ENCODE results near the gene RIBC1. TPM values are rescaled to one million over a fixed set of nuclear protein-coding genes. Genes with fewer than 3 reads are reported as not detected.
A peak's percentile ranks its signal among the peaks of the same experiment; 100 is the strongest.

Gene RIBC1
- total RNA-seq, result 1 to 10 TPM; 1.9 to 2.0 TPM
- polyA plus RNA-seq, result under 1 TPM in 2 of 3 donors, not detected in 1; 0.42 to 0.43 TPM
- 1.1 to 4.4 (median 2.4) reads per million in 6 experiments for total RNA-seq

DNA sequence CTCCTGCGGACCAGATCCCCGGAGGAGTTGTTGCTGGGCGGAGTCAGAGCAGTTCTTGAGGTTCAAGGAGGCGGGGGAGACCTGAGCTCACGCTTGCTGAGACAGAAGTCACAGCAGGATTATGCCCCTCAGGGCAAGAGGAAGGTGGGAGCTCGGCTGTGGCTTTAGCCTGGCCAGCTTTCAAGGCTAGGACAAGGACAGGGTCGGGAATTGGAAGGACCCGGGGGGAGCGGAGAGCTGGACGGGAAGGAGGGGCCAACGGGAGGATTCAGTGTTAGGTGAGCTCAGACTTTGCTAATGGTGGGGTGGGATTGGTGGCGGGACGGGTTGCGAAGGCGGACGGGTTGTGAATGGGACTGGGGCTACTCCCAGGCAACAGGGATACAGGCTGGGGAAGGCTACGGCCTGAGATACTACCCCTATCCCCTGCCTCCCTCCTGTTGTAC is at the start of gene RIBC1:
Gene RIBC1, plus strand, starts transcription at position 13 of the 446 bp plus-strand sequence. CDS start 3,404 bp downstream, outside the sequence.
- Mint-ChIP-seq H3K9me3 (no peaks in the 10 kb centered on the region), H3K4me1 (peaks cover 9 to 32% (median 29%) of the 10 kb centered on the region in 4 donors), H3K36me3 (peaks cover 0 to 10% (median 0%) of the 10 kb centered on the region in 3 donors), H3K4me3 (peak within 1 kb of the TSS; percentile 87 to 98 (median 94)), H3K27me3 (no peaks in the 10 kb centered on the region), H3K27ac (peak within 1 kb of the TSS; percentile 88 to 100 (median 99))
- POLR2A ChIA-PET, result interaction anchor here (0.6 to 1.8 kb wide), 10 partner anchors 9 to 760 kb away, joined by 3 to 13 read pairs (median 4); partner anchors contain the start of genes HSD17B10, KDM5C and PHF8
- no peak for DNase-seq
- ATAC-seq, result no peak

DNA sequence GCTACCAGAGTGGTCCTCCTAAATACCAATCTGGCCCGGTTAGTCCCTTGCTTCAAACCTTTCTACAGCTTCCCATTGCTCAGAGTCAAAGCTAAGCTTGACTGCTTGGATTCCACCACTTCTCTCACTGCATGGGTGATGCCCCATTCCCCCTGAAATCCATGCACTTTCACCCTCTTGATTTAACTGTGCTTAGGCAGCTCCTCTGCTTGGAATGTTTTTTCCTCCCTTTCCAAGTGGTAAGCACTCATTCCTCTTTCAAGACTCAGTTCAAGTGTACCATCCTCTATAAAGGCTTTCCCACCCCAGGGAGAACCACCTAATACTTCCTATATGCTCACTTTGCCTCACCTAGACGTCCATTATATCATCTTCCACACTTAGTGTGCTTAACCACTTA is 49.4 kb upstream of the RIBC1 start:
- no peak for DNase-seq
- POLR2A ChIA-PET, result no interaction called here
- ATAC-seq, result no peak
- Mint-ChIP-seq H3K4me3 (no peak overlapping the region), H3K4me1 (peaks cover 0 to 7% (median 3%) of the 10 kb centered on the region in 4 donors), H3K27me3 (no peaks in the 10 kb centered on the region), H3K36me3 (peaks cover 0 to 6% (median 2%) of the 10 kb centered on the region in 3 donors), H3K9me3 (peaks cover 0 to 3% (median 0%) of the 10 kb centered on the region in 9 donors), H3K27ac (peak overlapping the region in 1 of 10 donors; percentile 52)

GRCh38 chrX:53374222-53374820 is 48.4 kb upstream of the RIBC1 start:
- ATAC-seq (no peak), DNase-seq (no peak)
- POLR2A ChIA-PET, result no interaction called here
- H3K36me3 Mint-ChIP-seq, result peaks cover 0 to 7% (median 6%) of the 10 kb centered on the region in 3 donors
- peaks cover 0 to 7% (median 3%) of the 10 kb centered on the region in 4 donors for H3K4me1 Mint-ChIP-seq
- no peak overlapping the region for H3K4me3 Mint-ChIP-seq
- H3K9me3 Mint-ChIP-seq, result peaks cover 0 to 3% (median 0%) of the 10 kb centered on the region in 9 donors
- H3K27ac Mint-ChIP-seq, result peak overlapping the region in 4 of 10 donors; percentile 12 to 65 (median 42)
- no peaks in the 10 kb centered on the region for H3K27me3 Mint-ChIP-seq

- Mint-ChIP-seq H3K27ac (peak overlapping the region in 2 of 10 donors; percentile 2 to 12), H3K27me3 (no peaks in the 10 kb centered on the region), H3K4me1 (peaks cover 0 to 7% (median 3%) of the 10 kb centered on the region in 4 donors), H3K9me3 (peaks cover 0 to 3% (median 0%) of the 10 kb centered on the region in 9 donors), H3K36me3 (peaks cover 0 to 13% (median 5%) of the 10 kb centered on the region in 3 donors), H3K4me3 (no peak overlapping the region)
- DNase-seq (no peak), ATAC-seq (no peak)
- POLR2A ChIA-PET, result no interaction called here
Measured at GRCh38 chrX:53374923-53375322, 47.8 kb upstream of the RIBC1 start.

GRCh38 chrX:53376888-53377287 is 45.8 kb upstream of the RIBC1 start:
- no peaks in the 10 kb centered on the region for H3K9me3 Mint-ChIP-seq
- ATAC-seq (no peak), DNase-seq (no peak)
- H3K36me3 Mint-ChIP-seq, result peaks cover 3 to 29% (median 5%) of the 10 kb centered on the region in 3 donors
- H3K4me1 Mint-ChIP-seq, result peaks cover 0 to 7% (median 3%) of the 10 kb centered on the region in 4 donors
- no peaks in the 10 kb centered on the region for H3K27me3 Mint-ChIP-seq
- POLR2A ChIA-PET, result no interaction called here
- H3K27ac Mint-ChIP-seq, result peak overlapping the region in 2 of 10 donors; percentile 32 to 65
- H3K4me3 Mint-ChIP-seq, result no peak overlapping the region

DNA sequence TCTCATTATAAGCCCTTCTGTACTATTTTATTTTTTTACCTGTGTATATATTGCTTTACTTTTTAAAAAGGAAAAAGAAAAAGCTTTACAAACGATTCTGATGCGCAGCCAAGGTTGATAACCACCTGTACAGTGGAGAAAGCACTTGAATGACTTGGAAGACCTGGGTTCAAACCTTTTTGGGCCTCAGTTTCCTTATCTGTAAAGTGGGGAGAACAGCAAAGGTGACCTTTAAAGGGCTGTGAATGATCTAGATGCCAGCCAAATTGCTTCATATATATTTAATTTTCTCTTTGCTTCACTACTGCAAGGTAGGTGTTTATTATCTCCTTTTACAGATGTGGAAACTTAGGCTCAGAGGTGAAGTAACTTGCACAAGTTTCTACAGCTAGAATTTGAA is 45.2 kb upstream of the RIBC1 start:
- Mint-ChIP-seq H3K27me3 (no peaks in the 10 kb centered on the region), H3K9me3 (no peaks in the 10 kb centered on the region), H3K27ac (no peak overlapping the region), H3K4me3 (no peak overlapping the region), H3K36me3 (peaks cover 3 to 34% (median 5%) of the 10 kb centered on the region in 3 donors), H3K4me1 (peaks cover 0 to 7% (median 3%) of the 10 kb centered on the region in 4 donors)
- DNase-seq, result no peak
- POLR2A ChIA-PET, result no interaction called here
- ATAC-seq, result no peak

GRCh38 chrX:53379008-53379710 is 43.5 kb upstream of the RIBC1 start:
- peak overlapping the region in 1 of 10 donors; percentile 54 for H3K27ac Mint-ChIP-seq
- no peaks in the 10 kb centered on the region for H3K27me3 Mint-ChIP-seq
- ATAC-seq (no peak), DNase-seq (no peak)
- no peak overlapping the region for H3K4me3 Mint-ChIP-seq
- peaks cover 3 to 44% (median 5%) of the 10 kb centered on the region in 3 donors for H3K36me3 Mint-ChIP-seq
- peaks cover 0 to 5% (median 2%) of the 10 kb centered on the region in 4 donors for H3K4me1 Mint-ChIP-seq
- POLR2A ChIA-PET, result no interaction called here
- H3K9me3 Mint-ChIP-seq, result no peaks in the 10 kb centered on the region

- no peak overlapping the region for H3K4me3 Mint-ChIP-seq
- H3K27ac Mint-ChIP-seq, result peak overlapping the region in 3 of 10 donors; percentile 28 to 54 (median 52)
- ATAC-seq (no peak), DNase-seq (no peak)
- no peaks in the 10 kb centered on the region for H3K4me1 Mint-ChIP-seq
- no peaks in the 10 kb centered on the region for H3K9me3 Mint-ChIP-seq
- POLR2A ChIA-PET, result no interaction called here
- H3K36me3 Mint-ChIP-seq, result peaks cover 3 to 50% (median 5%) of the 10 kb centered on the region in 3 donors
- H3K27me3 Mint-ChIP-seq, result no peaks in the 10 kb centered on the region
Measured at GRCh38 chrX:53379747-53380146, 42.9 kb upstream of the RIBC1 start.

DNA sequence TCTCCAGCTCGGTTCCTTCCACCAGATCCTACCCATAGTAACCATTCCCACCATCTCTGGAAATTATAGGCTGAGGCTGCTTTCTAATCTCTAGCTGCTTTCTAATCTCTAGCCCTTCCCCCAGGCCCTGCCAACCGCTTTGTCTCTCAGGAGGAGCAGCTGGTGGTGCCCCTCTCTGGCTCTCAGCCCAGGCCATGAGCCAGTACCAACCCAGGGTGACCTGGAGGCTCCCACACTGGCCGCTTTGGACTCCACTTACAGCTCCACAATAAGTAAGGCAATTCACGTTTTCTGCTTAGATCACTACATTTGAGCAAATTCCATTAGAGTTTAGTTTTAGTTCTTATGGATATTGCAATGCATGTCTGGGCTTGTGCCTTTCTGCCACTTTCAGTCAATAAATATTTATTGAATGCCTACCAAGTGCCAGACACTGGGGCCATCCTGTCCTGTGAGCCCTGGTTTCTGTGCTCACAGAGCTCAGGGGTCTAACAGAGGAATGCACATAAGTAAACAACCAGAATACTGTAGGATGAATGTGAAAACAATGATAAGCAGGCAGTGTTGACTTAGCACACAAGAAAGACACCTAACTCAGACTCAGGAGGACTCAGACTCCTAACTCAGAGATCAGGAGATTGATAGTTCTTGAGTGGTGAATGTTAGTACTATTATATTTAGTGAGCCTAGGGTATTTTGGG is 39.1 kb upstream of the RIBC1 start:
- DNase-seq, result no peak
- Mint-ChIP-seq H3K36me3 (peaks cover 3 to 71% (median 5%) of the 10 kb centered on the region in 3 donors), H3K9me3 (no peaks in the 10 kb centered on the region), H3K27ac (no peak overlapping the region), H3K4me1 (peaks cover 0 to 1% (median 0%) of the 10 kb centered on the region in 4 donors), H3K27me3 (no peaks in the 10 kb centered on the region), H3K4me3 (peak overlapping the region in 1 of 10 donors; percentile 43)
- no peak for ATAC-seq
- POLR2A ChIA-PET, result no interaction called here

- Mint-ChIP-seq H3K27me3 (no peaks in the 10 kb centered on the region), H3K4me1 (peaks cover 0 to 7% (median 2%) of the 10 kb centered on the region in 4 donors), H3K36me3 (peaks cover 4 to 77% (median 8%) of the 10 kb centered on the region in 3 donors), H3K4me3 (no peak overlapping the region), H3K9me3 (no peaks in the 10 kb centered on the region), H3K27ac (peak overlapping the region in 4 of 10 donors; percentile 23 to 83 (median 58))
- ATAC-seq, result no peak
- POLR2A ChIA-PET, result no interaction called here
- no peak for DNase-seq
Measured at GRCh38 chrX:53395605-53396298, 26.9 kb upstream of the RIBC1 start.

- peaks cover 0 to 7% (median 2%) of the 10 kb centered on the region in 4 donors for H3K4me1 Mint-ChIP-seq
- no peaks in the 10 kb centered on the region for H3K9me3 Mint-ChIP-seq
- POLR2A ChIA-PET, result no interaction called here
- H3K4me3 Mint-ChIP-seq, result no peak overlapping the region
- H3K36me3 Mint-ChIP-seq, result peaks cover 4 to 87% (median 8%) of the 10 kb centered on the region in 3 donors
- no peaks in the 10 kb centered on the region for H3K27me3 Mint-ChIP-seq
- DNase-seq (no peak), ATAC-seq (no peak)
- no peak overlapping the region for H3K27ac Mint-ChIP-seq
Measured at GRCh38 chrX:53398216-53398615, 24.5 kb upstream of the RIBC1 start.

DNA sequence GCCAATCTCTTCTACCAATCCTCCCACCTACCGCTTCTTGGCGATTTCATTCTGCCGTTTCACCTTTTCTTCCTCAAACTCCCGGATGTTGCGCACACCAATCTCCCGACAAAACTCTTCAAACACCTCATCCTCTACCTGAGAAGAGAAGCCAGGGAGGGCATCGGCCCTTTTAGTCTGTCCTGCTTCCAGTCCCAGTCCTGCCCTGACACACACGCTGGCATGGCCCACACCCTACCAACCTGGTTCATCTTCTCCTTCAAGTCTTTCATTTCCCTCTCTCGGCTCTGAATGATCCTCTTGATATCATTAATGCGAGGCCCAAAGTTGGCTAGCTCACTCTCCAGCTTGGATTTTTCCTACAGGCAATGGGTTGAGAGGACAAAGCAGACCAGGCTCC is 19.1 kb upstream of the RIBC1 start:
- no peaks in the 10 kb centered on the region for H3K4me1 Mint-ChIP-seq
- ATAC-seq (no peak), DNase-seq (no peak)
- no peaks in the 10 kb centered on the region for H3K27me3 Mint-ChIP-seq
- H3K36me3 Mint-ChIP-seq, result peaks cover 0 to 83% (median 4%) of the 10 kb centered on the region in 3 donors
- no peak overlapping the region for H3K27ac Mint-ChIP-seq
- no peaks in the 10 kb centered on the region for H3K9me3 Mint-ChIP-seq
- H3K4me3 Mint-ChIP-seq, result no peak overlapping the region
- POLR2A ChIA-PET, result interaction anchor here (1.2 kb wide), 1 partner anchor 19 kb away, joined by 8 read pairs; the partner anchor contains the start of gene RIBC1
